Stimulated activated memory B cell treated with anti-CD40 and anti-IgM and Interleukin-4, amounts not matched to agents 10 μg/mL and 1 μg/mL and 100 μg/mL, for 72 hours (primary cell): ENCODE data around the gene PARVG.

Source experiments
- ATAC-seq: fragments of 150-1000 bp; cut with Tn5 transposase; 2 replicates; pipeline ENCODE4 v1.10.0; 2021
- H3K27ac Mint-ChIP-seq: one replicate; pipeline ENCODE4 v1.8.0; 2022; ENCODE audit warnings: mild to moderate bottlenecking, mixed read lengths
- H3K27me3 Mint-ChIP-seq: one replicate; pipeline ENCODE4 v1.8.0; 2022; ENCODE audit warnings: mixed read lengths
- H3K36me3 Mint-ChIP-seq: one replicate; pipeline ENCODE4 v1.8.0; 2022; ENCODE audit warnings: mixed read lengths
- H3K4me1 Mint-ChIP-seq: one replicate; pipeline ENCODE4 v1.8.0; 2022; ENCODE audit warnings: mixed read lengths
- H3K4me3 Mint-ChIP-seq: one replicate; pipeline ENCODE4 v1.8.0; 2022; ENCODE audit warnings: mild to moderate bottlenecking, moderate library complexity, mixed read lengths
- H3K9me3 Mint-ChIP-seq: one replicate; pipeline ENCODE4 v1.8.0; 2022; ENCODE audit warnings: mixed read lengths

Gene PARVG

GRCh38 chr22:44180706-44181032 is at the start of gene PARVG:
TSS of gene PARVG (plus strand) at chr22:44180925. CDS start at chr22:44183330, 2,405 bp downstream.
- Mint-ChIP-seq H3K36me3 (peaks cover 21% of the 10 kb centered on the region), H3K27ac (peak within 1 kb of the TSS; percentile 88), H3K27me3 (no peaks in the 10 kb centered on the region), H3K4me1 (peaks cover 42% of the 10 kb centered on the region), H3K4me3 (peak within 1 kb of the TSS; percentile 85), H3K9me3 (no peaks in the 10 kb centered on the region)
- peak; percentile 78 for ATAC-seq

GRCh38 chr22:44131412-44131811 is 49.3 kb upstream of the PARVG start:
- Mint-ChIP-seq H3K9me3 (peaks cover 7% of the 10 kb centered on the region), H3K4me3 (no peak overlapping the region), H3K27ac (no peak overlapping the region), H3K4me1 (peaks cover 7% of the 10 kb centered on the region), H3K36me3 (peaks cover 83% of the 10 kb centered on the region), H3K27me3 (no peaks in the 10 kb centered on the region)
- no peak for ATAC-seq

GRCh38 chr22:44131989-44132685 is 48.6 kb upstream of the PARVG start:
- Mint-ChIP-seq H3K4me1 (peaks cover 6% of the 10 kb centered on the region), H3K27ac (no peak overlapping the region), H3K4me3 (no peak overlapping the region), H3K27me3 (no peaks in the 10 kb centered on the region), H3K9me3 (peaks cover 10% of the 10 kb centered on the region), H3K36me3 (peaks cover 83% of the 10 kb centered on the region)
- no peak for ATAC-seq

GRCh38 chr22:44132724-44133123 is 48.0 kb upstream of the PARVG start:
- Mint-ChIP-seq H3K27me3 (no peaks in the 10 kb centered on the region), H3K4me3 (no peak overlapping the region), H3K27ac (no peak overlapping the region), H3K4me1 (peaks cover under 1% of the 10 kb centered on the region), H3K36me3 (peaks cover 83% of the 10 kb centered on the region), H3K9me3 (peaks cover 12% of the 10 kb centered on the region)
- no peak for ATAC-seq

GRCh38 chr22:44133161-44133560 is 47.6 kb upstream of the PARVG start:
- Mint-ChIP-seq H3K4me1 (no peaks in the 10 kb centered on the region), H3K27ac (no peak overlapping the region), H3K4me3 (no peak overlapping the region), H3K27me3 (no peaks in the 10 kb centered on the region), H3K9me3 (peaks cover 14% of the 10 kb centered on the region), H3K36me3 (peaks cover 87% of the 10 kb centered on the region)
- ATAC-seq = no peak

- ATAC-seq = no peak
- peaks cover 95% of the 10 kb centered on the region for H3K36me3 Mint-ChIP-seq
- no peak overlapping the region for H3K4me3 Mint-ChIP-seq
These were observed 46.7 kb upstream of the PARVG start for GRCh38 chr22:44133901-44134571.

GRCh38 chr22:44136112-44136511 is 44.6 kb upstream of the PARVG start:
- ATAC-seq = no peak
- Mint-ChIP-seq H3K4me1 (no peaks in the 10 kb centered on the region), H3K9me3 (peaks cover 14% of the 10 kb centered on the region), H3K27me3 (no peaks in the 10 kb centered on the region), H3K4me3 (no peak overlapping the region), H3K36me3 (peaks cover 94% of the 10 kb centered on the region), H3K27ac (no peak overlapping the region)

More at GRCh38 chr22:44133901-44134571, 46.7 kb upstream of the PARVG start:
- Mint-ChIP-seq H3K4me1 (no peaks in the 10 kb centered on the region), H3K27ac (no peak overlapping the region), H3K9me3 (peaks cover 14% of the 10 kb centered on the region), H3K27me3 (no peaks in the 10 kb centered on the region)

- H3K4me1 Mint-ChIP-seq = no peaks in the 10 kb centered on the region
- H3K27ac Mint-ChIP-seq = no peak overlapping the region
- peaks cover 14% of the 10 kb centered on the region for H3K9me3 Mint-ChIP-seq
- H3K36me3 Mint-ChIP-seq = peaks cover 94% of the 10 kb centered on the region
- no peaks in the 10 kb centered on the region for H3K27me3 Mint-ChIP-seq
- no peak overlapping the region for H3K4me3 Mint-ChIP-seq
- no peak for ATAC-seq
These were observed 43.9 kb upstream of the PARVG start for GRCh38 chr22:44136786-44137185.

- H3K4me1 Mint-ChIP-seq = no peaks in the 10 kb centered on the region
- peaks cover 14% of the 10 kb centered on the region for H3K9me3 Mint-ChIP-seq
- H3K27ac Mint-ChIP-seq = no peak overlapping the region
- H3K4me3 Mint-ChIP-seq = no peak overlapping the region
- H3K27me3 Mint-ChIP-seq = no peaks in the 10 kb centered on the region
- ATAC-seq = no peak
- peaks cover 91% of the 10 kb centered on the region for H3K36me3 Mint-ChIP-seq
These were observed 43.3 kb upstream of the PARVG start for GRCh38 chr22:44137415-44137814.

- Mint-ChIP-seq H3K36me3 (peaks cover 85% of the 10 kb centered on the region), H3K27me3 (no peaks in the 10 kb centered on the region), H3K4me3 (no peak overlapping the region), H3K9me3 (peaks cover 14% of the 10 kb centered on the region), H3K4me1 (no peaks in the 10 kb centered on the region), H3K27ac (no peak overlapping the region)
- ATAC-seq = no peak
These were observed 41.0 kb upstream of the PARVG start for GRCh38 chr22:44139773-44140172.

- Mint-ChIP-seq H3K27ac (peak overlapping the region; percentile 54), H3K4me1 (peaks cover 12% of the 10 kb centered on the region), H3K27me3 (no peaks in the 10 kb centered on the region), H3K36me3 (peaks cover 74% of the 10 kb centered on the region), H3K9me3 (peaks cover 3% of the 10 kb centered on the region), H3K4me3 (peak overlapping the region; percentile 48)
- ATAC-seq = no peak
These were observed 38.2 kb upstream of the PARVG start for GRCh38 chr22:44142421-44143104.

GRCh38 chr22:44143105-44143474 is 37.6 kb upstream of the PARVG start:
- no peak for ATAC-seq
- Mint-ChIP-seq H3K4me3 (peak overlapping the region; percentile 48), H3K27me3 (no peaks in the 10 kb centered on the region), H3K27ac (peak overlapping the region; percentile 54), H3K36me3 (peaks cover 74% of the 10 kb centered on the region), H3K9me3 (no peaks in the 10 kb centered on the region), H3K4me1 (peaks cover 12% of the 10 kb centered on the region)

GRCh38 chr22:44143579-44143978 is 37.1 kb upstream of the PARVG start:
- no peak for ATAC-seq
- H3K36me3 Mint-ChIP-seq = peaks cover 74% of the 10 kb centered on the region
- H3K9me3 Mint-ChIP-seq = no peaks in the 10 kb centered on the region
- no peaks in the 10 kb centered on the region for H3K27me3 Mint-ChIP-seq
- H3K4me3 Mint-ChIP-seq = no peak overlapping the region
- H3K27ac Mint-ChIP-seq = no peak overlapping the region
- peaks cover 12% of the 10 kb centered on the region for H3K4me1 Mint-ChIP-seq

GRCh38 chr22:44144046-44144569 is 36.6 kb upstream of the PARVG start:
- Mint-ChIP-seq H3K4me1 (peaks cover 12% of the 10 kb centered on the region), H3K27me3 (no peaks in the 10 kb centered on the region), H3K27ac (no peak overlapping the region), H3K36me3 (peaks cover 71% of the 10 kb centered on the region), H3K9me3 (no peaks in the 10 kb centered on the region), H3K4me3 (no peak overlapping the region)
- ATAC-seq = no peak

- no peaks in the 10 kb centered on the region for H3K27me3 Mint-ChIP-seq
- H3K4me1 Mint-ChIP-seq = peaks cover 12% of the 10 kb centered on the region
- no peak overlapping the region for H3K4me3 Mint-ChIP-seq
These were observed 35.2 kb upstream of the PARVG start for GRCh38 chr22:44145544-44145943.

More at GRCh38 chr22:44145544-44145943, 35.2 kb upstream of the PARVG start:
- Mint-ChIP-seq H3K9me3 (no peaks in the 10 kb centered on the region), H3K36me3 (peaks cover 65% of the 10 kb centered on the region), H3K27ac (no peak overlapping the region)
- no peak for ATAC-seq
